ENCODE measurements around the gene RIN1. TPM values are rescaled to one million over a fixed set of nuclear protein-coding genes. Genes with fewer than 3 reads are reported as not detected.
"Not testable (repeated sequence)": the region's sequence is repeated elsewhere in the genome, so short reads cannot be mapped to it uniquely, and the experiment has no call there.

Gene RIN1
- 23.1 TPM for total RNA-seq

GRCh38 chr11:66336234-66337102, at the start of gene RIN1:
RIN1 (minus strand) TSS chr11:66336434; CDS start chr11:66336402, 32 bp downstream.
- peak; percentile 69 for ATAC-seq

- ATAC-seq, result not testable (repeated sequence)
Observed at GRCh38 chr11:66384316-66384715, 48.1 kb upstream of the RIN1 start.

- ATAC-seq, result not testable (repeated sequence)
Observed at GRCh38 chr11:66380264-66380663, 44.0 kb upstream of the RIN1 start.

- ATAC-seq, result not testable (repeated sequence)
Observed at GRCh38 chr11:66373690-66374287, 37.6 kb upstream of the RIN1 start.

- ATAC-seq, result no peak
Observed at GRCh38 chr11:66373265-66373664, 37.0 kb upstream of the RIN1 start.

- ATAC-seq, result peak; percentile 76
Observed at GRCh38 chr11:66371627-66372415, 35.6 kb upstream of the RIN1 start, which contains the start of gene SLC29A2. SLC29A2 (minus strand) TSS chr11:66371760; CDS start chr11:66371591, 169 bp downstream.

- no peak for ATAC-seq
Observed at GRCh38 chr11:66369073-66369894, 33.0 kb upstream of the RIN1 start.

- ATAC-seq, result no peak
Observed at GRCh38 chr11:66368484-66368883, 32.2 kb upstream of the RIN1 start.

- no peak for ATAC-seq
Observed at GRCh38 chr11:66367561-66368312, 31.5 kb upstream of the RIN1 start.

- ATAC-seq, result no peak
Observed at GRCh38 chr11:66366844-66367477, 30.7 kb upstream of the RIN1 start.

GRCh38 chr11:66365711-66366619, 29.7 kb upstream of the RIN1 start:
- no peak for ATAC-seq

GRCh38 chr11:66365166-66365565, 28.9 kb upstream of the RIN1 start:
- peak; percentile 3 for ATAC-seq

- ATAC-seq, result peak; percentile 34
Observed at GRCh38 chr11:66363805-66364535, 27.7 kb upstream of the RIN1 start.

- no peak for ATAC-seq
Observed at GRCh38 chr11:66363187-66363601, 27.0 kb upstream of the RIN1 start.

GRCh38 chr11:66362481-66363147, 26.4 kb upstream of the RIN1 start:
- no peak for ATAC-seq

GRCh38 chr11:66361502-66361941, 25.3 kb upstream of the RIN1 start:
- ATAC-seq, result no peak

- ATAC-seq, result no peak
Observed at GRCh38 chr11:66360406-66361073, 24.3 kb upstream of the RIN1 start.

- no peak for ATAC-seq
Observed at GRCh38 chr11:66359662-66360087, 23.4 kb upstream of the RIN1 start.
